Ascending aorta (tissue), 2 donors: Measurements from ENCODE around the gene PEAK1. TPM values are rescaled to one million over a fixed set of nuclear protein-coding genes. Genes with fewer than 3 reads are reported as not detected.

ENCODE experiments used
- DNase-seq, 2 donors: peaks; one replicate each; pipeline ENCODE4 v3.0.0-alpha.2; 2019; ENCODE audit warnings: low spot score in 2 of 2
- H3K27ac ChIP-seq, 2 donors: fragments of 200-600 bp; sonication (generic); one replicate each; pipeline ENCODE4 v1.5.1; 2016 to 2017; ENCODE audit warnings: mild to moderate bottlenecking in 1 of 2
- H3K27me3 ChIP-seq: fragments of 200-600 bp; sonication (generic); one replicate; pipeline ENCODE4 v1.5.1; 2017
- H3K36me3 ChIP-seq, 2 donors: fragments of 200-600 bp; sonication (generic); one replicate each; pipeline ENCODE4 v1.5.1; 2016
- H3K4me1 ChIP-seq, 2 donors: fragments of 200-600 bp; sonication (generic); one replicate each; pipeline ENCODE4 v1.5.1; 2016 to 2017; ENCODE audit warnings: mild to moderate bottlenecking in 1 of 2
- H3K4me3 ChIP-seq, 2 donors: fragments of 200-600 bp; sonication (generic); one replicate each; pipeline ENCODE4 v1.5.1; 2016 to 2017; ENCODE audit warnings: mild to moderate bottlenecking in 1 of 2
- H3K9me3 ChIP-seq, 2 donors: fragments of 200-600 bp; sonication (generic); one replicate each; pipeline ENCODE4 v1.5.1; 2016
- CTCF ChIP-seq, 3 experiments: fragments of 200-600 bp in 2 of 3; fragments of 450-650 bp in 1 of 3; sonication (generic) in 2 of 3; IDR thresholded peaks; one replicate each; pipeline ENCODE4 v1.5.1; 2016 to 2019; ENCODE audit warnings: antibody characterized with exemption in 3 of 3, mild to moderate bottlenecking in 1 of 3, moderate library complexity in 1 of 3
- intact Hi-C: fragments of 100-400 bp; cut with DNase I; formaldehyde crosslinking; loops from one replicate; pipeline ENCODE4 v1.15.1; 2023
- total RNA-seq: library from RNA; depleted of rRNA; stranded (reverse); fragments of >200 nt; gene quantifications from one replicate; pipeline ENCODE4 v1.1.0, GENCODE V29; 2016

Gene PEAK1
- total RNA-seq, 1 donor from 2014 or later: 53.7 TPM

- Histone ChIP-seq H3K4me1 (no peaks in the 10 kb centered on the region), H3K27ac (no peak overlapping the region), H3K4me3 (no peak overlapping the region), H3K36me3 (peaks cover 9 to 15% of the 10 kb centered on the region in 2 donors), H3K9me3 (no peaks in the 10 kb centered on the region), H3K27me3 (no peaks in the 10 kb centered on the region)
- TF ChIP-seq CTCF (IDR thresholded peaks at IDR 0.05): no peak
- DNase-seq: peak in 1 of 2 donors; percentile 35
- intact Hi-C loops: no loop called here
These were observed 306.9 kb downstream of the PEAK1 start for GRCh38 chr15:77112838-77113504.

- Histone ChIP-seq H3K27ac (no peak overlapping the region), H3K36me3 (peaks cover 9 to 15% of the 10 kb centered on the region in 2 donors), H3K27me3 (no peaks in the 10 kb centered on the region), H3K4me1 (peaks cover 0 to 3% of the 10 kb centered on the region in 2 donors), H3K9me3 (no peaks in the 10 kb centered on the region), H3K4me3 (no peak overlapping the region)
- intact Hi-C loops: no loop called here
- DNase-seq: peak in 1 of 2 donors; percentile 16
- no peak for TF ChIP-seq CTCF (IDR thresholded peaks at IDR 0.05)
These were observed 308.1 kb downstream of the PEAK1 start for GRCh38 chr15:77111789-77112188.

DNA sequence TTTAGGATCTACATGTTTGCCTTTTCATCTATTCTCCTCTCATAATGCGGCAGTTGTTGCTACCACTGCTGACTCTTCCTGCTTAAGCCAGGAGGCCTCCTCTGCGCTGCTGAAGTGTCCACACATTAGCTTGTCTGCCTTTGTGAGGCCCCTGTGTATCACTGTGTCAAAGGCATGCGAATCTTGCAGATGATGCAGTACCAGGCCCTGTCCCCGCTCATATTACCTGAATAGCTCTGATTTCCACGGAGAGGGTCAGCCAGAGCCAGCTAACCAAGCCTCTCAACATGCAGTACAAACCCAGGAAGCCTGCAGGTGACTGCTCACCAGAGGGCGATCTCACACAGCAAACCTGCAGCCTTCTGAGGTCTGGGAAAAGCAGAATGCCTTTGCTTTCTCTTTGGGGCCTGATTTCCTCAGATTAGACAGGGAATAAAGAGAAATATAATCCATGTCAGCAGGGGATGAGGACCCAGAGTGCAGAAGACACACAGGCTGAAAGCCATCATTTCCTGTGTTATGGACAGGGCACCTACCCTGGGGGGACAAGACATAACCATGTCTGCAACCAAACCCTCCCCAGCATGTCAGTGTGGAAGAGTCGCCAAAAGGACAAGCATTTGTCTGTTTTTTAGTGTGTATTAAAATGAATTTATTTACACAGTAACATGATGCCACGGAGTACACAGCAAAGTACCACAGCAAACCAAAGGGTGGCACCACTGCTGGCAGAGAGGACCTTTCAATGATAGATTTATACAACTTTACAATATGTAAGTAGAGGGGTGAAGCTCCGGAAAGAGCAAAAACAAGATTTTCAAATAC lies 312.2 kb downstream of the PEAK1 start:
- intact Hi-C loops: loop anchor here (2.0 kb wide), 1 partner anchor 435 kb away; no protein-coding TSS in a partner anchor
- Histone ChIP-seq H3K9me3 (no peaks in the 10 kb centered on the region), H3K4me1 (peaks cover 0 to 4% of the 10 kb centered on the region in 2 donors), H3K4me3 (no peak overlapping the region), H3K27ac (no peak overlapping the region), H3K36me3 (peaks cover 0 to 4% of the 10 kb centered on the region in 2 donors), H3K27me3 (no peaks in the 10 kb centered on the region)
- TF ChIP-seq CTCF (IDR thresholded peaks at IDR 0.05): peak; percentile 16 to 55 (median 55)
- DNase-seq: peak in 1 of 2 donors; percentile 64

DNA sequence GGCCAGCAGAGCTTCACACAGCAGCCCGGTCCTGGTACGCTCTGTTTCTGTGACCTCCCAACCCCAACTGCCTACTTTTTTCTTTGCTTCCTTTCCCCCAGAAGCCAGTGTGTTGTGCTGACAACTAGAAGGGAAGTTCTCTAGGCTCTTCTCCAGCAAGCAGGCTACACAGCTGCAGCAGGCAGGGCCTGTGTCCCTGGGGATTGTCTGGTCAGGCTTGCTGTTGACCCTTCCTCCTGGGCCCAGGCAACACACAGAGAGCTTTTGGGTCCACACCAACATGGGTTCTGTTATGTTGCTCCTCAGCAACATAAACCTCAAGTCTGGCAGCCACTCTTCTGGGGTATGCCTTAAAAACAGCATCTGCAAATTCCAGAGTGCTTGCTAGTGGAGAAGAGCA lies 312.8 kb downstream of the PEAK1 start:
- Histone ChIP-seq H3K4me1 (peaks cover 0 to 4% of the 10 kb centered on the region in 2 donors), H3K36me3 (peaks cover 0 to 4% of the 10 kb centered on the region in 2 donors), H3K4me3 (no peak overlapping the region), H3K27me3 (no peaks in the 10 kb centered on the region), H3K27ac (no peak overlapping the region), H3K9me3 (no peaks in the 10 kb centered on the region)
- no peak for TF ChIP-seq CTCF (IDR thresholded peaks at IDR 0.05)
- peak in 1 of 2 donors; percentile 60 for DNase-seq
- intact Hi-C loops: loop anchor here (2.0 kb wide), 1 partner anchor 436 kb away; no protein-coding TSS in a partner anchor

GRCh38 chr15:77104155-77104554 lies 315.7 kb downstream of the PEAK1 start:
- DNase-seq: peak in 1 of 2 donors; percentile 63
- no peak for TF ChIP-seq CTCF (IDR thresholded peaks at IDR 0.05)
- intact Hi-C loops: no loop called here
- no peaks in the 10 kb centered on the region for H3K36me3 ChIP-seq
- H3K4me1 ChIP-seq: peaks cover 0 to 4% of the 10 kb centered on the region in 2 donors
- no peaks in the 10 kb centered on the region for H3K9me3 ChIP-seq
- H3K27ac ChIP-seq: no peak overlapping the region
- no peaks in the 10 kb centered on the region for H3K27me3 ChIP-seq
- H3K4me3 ChIP-seq: no peak overlapping the region
